Stimulated activated naive CD4-positive, alpha-beta T cell treated with Interleukin-2 at 50 U/mL for 16 hours (primary cell): ENCODE results near the gene DNAH2.
"Not testable (repeated sequence)": the region's sequence is repeated elsewhere in the genome, so short reads cannot be mapped to it uniquely, and the experiment has no call there.

Experiments used
- DNase-seq: peaks from one replicate; lab custom pipeline; 2025; lab: John Stamatoyannopoulos, UW

DNAH2 gene

DNA sequence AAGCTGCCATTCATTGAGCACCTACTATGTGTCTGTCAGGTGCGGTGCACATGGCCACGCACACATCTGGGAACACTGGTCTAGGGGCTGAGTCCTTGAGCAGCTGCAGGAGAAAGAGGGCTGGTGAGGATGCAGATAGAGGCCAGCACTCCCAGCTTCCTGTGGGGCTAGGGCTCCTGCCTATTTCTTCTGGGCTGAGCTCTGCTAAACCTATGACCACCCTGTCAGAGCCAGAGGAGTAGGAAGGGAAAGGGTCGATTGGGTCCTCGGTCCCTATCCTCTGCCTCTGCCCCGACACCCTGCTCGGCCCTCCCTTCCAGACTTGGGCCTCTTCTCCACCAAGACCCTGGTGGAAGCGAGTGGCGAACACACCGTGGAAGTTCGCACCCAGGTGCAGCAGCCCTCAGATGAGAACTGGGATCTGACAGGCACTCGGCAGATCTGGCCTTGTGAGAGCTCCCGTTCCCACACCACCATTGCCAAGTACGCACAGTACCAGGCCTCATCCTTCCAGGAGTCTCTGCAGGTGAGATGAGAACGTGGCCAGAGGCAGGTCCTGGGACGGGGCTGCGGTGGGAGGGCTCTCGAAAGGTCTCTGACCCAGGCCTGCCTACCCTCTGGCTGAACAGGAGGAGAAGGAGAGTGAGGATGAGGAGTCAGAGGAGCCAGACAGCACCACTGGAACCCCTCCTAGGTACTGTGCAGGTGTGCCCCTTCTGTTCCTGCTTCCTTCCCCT is 133.3 kb downstream of the DNAH2 start:
- no peak for DNase-seq

DNA sequence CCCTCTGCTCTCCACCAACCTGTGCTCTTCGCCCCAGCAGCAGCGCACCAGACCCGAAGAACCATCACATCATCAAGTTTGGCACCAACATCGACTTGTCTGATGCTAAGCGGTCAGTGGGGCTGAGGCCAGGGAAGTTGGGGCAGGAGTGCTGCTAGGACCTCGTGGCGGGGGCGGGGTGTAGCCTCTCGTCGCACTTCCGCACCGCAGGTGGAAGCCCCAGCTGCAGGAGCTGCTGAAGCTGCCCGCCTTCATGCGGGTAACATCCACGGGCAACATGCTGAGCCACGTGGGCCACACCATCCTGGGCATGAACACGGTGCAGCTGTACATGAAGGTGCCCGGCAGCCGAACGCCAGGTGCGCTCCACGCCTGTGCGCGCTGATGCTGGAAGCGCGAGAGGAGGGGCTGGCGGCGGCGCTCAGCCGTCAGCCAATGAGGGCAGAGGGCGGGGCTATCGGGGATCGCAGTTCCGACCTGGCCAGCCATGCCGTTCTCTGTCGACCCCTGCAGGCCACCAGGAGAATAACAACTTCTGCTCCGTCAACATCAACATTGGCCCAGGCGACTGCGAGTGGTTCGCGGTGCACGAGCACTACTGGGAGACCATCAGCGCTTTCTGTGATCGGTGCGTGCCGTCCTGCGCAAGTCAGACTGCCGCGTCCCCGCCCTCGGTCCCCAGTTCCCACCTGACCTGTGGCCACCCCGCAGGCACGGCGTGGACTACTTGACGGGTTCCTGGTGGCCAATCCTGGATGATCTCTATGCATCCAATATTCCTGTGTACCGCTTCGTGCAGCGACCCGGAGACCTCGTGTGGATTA is 134.1 kb downstream of the DNAH2 start:
- DNase-seq = peak; percentile 92

DNA sequence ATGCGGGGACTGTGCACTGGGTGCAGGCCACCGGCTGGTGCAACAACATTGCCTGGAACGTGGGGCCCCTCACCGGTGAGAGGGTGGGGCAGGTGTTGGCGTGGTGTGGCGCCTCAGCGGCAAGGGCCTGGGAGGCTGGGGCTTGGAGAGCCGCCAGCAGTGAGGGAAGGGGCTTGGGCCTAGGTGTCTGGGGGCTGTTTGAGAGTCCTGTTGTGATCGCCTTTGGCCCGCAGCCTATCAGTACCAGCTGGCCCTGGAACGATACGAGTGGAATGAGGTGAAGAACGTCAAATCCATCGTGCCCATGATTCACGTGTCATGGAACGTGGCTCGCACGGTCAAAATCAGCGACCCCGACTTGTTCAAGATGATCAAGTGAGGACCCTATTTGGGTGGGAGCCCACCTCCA is 134.7 kb downstream of the DNAH2 start:
- no peak for DNase-seq

DNA sequence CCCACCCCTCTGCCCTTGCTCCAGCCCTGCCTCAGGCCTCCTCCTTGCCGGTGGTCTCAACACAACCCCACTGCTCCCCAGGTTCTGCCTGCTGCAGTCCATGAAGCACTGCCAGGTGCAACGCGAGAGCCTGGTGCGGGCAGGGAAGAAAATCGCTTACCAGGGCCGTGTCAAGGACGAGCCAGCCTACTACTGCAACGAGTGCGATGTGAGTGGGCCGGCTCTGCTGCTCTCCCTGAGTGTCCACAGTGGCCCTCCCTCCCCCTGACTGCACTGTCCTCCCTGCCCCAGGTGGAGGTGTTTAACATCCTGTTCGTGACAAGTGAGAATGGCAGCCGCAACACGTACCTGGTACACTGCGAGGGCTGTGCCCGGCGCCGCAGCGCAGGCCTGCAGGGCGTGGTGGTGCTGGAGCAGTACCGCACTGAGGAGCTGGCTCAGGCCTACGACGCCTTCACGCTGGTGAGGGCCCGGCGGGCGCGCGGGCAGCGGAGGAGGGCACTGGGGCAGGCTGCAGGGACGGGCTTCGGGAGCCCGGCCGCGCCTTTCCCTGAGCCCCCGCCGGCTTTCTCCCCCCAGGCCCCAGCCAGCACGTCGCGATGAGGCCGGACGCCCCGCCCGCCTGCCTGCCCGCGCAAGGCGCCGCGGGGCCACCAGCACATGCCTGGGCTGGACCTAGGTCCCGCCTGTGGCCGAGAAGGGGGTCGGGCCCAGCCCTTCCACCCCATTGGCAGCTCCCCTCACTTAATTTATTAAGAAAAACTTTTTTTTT is 135.6 kb downstream of the DNAH2 start:
- DNase-seq = no peak

DNA sequence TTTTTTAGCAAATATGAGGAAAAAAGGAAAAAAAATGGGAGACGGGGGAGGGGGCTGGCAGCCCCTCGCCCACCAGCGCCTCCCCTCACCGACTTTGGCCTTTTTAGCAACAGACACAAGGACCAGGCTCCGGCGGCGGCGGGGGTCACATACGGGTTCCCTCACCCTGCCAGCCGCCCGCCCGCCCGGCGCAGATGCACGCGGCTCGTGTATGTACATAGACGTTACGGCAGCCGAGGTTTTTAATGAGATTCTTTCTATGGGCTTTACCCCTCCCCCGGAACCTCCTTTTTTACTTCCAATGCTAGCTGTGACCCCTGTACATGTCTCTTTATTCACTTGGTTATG is 136.1 kb downstream of the DNAH2 start:
- no peak for DNase-seq

DNA sequence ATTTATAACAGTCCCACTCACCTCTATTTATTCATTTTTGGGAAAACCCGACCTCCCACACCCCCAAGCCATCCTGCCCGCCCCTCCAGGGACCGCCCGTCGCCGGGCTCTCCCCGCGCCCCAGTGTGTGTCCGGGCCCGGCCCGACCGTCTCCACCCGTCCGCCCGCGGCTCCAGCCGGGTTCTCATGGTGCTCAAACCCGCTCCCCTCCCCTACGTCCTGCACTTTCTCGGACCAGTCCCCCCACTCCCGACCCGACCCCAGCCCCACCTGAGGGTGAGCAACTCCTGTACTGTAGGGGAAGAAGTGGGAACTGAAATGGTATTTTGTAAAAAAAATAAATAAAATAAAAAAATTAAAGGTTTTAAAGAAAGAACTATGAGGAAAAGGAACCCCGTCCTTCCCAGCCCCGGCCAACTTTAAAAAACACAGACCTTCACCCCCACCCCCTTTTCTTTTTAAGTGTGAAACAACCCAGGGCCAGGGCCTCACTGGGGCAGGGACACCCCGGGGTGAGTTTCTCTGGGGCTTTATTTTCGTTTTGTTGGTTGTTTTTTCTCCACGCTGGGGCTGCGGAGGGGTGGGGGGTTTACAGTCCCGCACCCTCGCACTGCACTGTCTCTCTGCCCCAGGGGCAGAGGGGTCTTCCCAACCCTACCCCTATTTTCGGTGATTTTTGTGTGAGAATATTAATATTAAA is 136.7 kb downstream of the DNAH2 start:
- DNase-seq = no peak

DNA sequence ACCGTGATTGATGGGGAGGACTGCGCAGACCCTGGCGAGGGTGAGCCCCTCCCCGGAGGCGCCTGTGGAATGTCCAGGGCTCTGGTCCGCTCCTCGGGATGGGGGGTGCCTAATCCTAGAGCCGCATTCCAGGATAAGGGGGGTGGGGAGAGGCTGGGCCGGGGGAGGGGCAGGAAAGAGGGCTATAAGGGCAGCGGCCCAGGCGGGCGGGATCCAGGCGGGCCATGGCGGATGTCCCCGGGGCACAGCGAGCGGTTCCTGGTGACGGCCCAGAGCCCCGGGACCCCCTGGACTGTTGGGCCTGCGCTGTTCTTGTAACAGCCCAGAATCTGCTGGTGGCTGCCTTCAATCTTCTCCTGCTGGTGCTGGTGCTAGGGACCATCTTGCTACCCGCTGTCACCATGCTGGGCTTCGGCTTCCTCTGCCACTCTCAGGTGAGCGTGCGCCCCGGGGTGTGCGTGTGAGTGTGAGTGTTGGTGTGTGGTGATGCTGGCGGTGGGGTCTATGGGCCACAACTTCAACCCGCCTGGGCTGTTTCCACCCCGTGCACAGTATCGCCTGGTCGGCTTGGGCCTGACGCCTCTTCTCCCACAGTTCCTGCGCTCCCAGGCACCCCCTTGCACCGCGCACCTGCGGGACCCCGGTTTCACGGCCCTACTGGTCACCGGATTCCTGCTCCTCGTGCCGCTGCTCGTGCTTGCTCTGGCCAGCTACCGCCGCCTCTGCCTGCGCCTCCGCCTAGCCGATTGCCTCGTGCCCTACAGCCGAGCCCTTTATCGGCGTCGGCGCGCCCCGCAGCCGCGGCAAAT is 137.5 kb downstream of the DNAH2 start, which contains the start of gene TMEM88:
TSS of gene TMEM88 (plus strand) at position 216 of the 809 bp plus-strand sequence. CDS start at position 225, 9 bp downstream.
- DNase-seq = no peak

DNA sequence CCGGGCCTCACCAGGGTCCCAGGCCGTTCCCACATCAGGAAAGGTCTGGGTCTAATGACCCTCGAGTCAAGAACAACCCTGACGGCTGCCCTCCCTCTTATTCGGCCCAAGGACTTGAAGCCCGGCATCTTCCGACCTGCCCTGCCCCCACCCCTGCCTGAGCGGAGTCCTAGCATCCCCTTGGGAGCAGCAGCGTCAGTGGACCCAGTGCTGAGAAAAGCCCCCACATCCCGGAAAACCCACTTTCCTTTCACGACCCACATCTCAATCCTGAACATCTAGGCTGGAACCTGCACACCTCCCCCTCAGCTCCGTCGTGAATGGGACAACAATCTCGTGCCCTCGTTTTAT is 138.1 kb downstream of the DNAH2 start:
- no peak for DNase-seq

DNA sequence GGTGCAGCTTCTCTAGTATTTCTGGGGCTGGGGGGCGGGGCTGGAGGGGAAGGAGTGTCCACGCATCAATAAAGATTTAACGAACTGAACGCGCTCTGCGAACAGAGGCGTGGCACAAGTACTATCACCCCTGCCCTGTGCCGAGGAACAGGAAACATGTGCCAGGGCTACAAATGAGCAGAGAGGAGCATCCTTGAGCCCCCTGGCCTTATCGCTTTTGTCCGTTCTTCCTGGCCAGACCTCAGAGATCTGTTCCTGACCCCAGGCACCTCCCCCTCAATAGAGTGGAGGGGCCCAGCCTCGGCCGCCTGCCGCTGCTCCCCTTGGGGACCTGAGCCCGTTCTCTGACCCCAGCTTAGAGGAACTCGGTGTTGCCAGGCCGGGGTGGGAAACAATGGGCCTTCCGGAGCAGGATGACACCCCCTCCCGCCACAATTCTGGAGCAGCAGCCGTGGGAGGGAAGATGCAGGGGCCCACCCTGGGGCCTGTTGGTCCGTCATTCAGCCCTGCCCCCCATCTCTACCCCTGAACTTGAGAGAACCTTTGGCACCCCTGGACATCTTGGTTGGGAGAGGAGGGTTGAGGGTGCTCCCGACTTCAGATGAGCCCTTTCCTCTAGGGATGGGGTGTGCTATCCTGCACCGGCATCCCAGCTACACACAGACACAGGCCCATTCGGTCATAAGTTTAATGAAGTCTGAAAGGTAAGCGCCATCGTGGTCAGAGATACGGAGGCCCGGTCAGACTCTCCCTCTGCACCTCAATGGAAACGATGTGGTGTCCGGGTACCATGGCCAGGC is 138.7 kb downstream of the DNAH2 start:
- DNase-seq = peak; percentile 31

DNA sequence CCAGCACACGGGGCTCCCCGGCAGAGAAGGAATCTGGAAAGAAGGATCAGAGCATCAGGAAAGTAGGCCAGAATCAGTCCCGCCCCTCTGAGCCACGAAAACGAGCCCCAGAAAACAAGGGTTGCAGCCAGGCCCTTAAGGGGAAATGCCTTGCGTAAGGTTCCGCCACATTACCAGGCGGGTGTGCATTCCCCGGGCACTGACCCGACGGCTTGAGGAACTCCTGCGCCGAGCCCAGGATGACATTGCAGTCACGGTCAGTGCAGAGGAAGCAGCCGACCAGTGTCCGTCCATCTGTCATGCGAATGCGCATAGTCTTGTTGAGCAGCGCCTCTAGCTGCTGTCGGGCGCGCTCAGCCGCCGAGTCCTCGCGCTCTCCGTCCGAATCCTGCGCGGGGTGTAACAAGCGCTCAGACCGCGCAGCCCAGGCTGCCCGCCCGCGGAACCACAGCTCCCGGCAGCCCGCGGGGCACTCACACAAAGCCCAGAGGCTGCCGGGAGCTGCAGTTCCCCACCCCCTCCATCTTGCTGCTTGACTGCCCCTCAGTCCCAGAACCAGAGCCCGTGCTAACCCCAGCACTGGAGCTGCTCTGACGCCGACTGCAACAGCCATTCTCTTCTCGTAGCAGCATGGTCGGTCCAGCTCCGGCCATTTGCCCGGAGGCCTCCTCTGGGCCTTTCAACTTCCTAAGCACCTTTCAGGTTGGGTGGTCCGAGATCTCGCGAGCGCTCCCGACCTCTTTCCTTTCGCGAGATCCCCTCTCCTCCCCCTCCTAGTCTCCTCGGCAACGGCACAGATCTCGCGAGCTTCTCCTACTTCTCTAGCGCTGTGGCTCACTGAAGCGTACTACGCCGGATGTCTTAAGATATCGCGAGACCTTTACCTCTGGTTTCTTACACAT is 139.5 kb downstream of the DNAH2 start, which contains the start of gene NAA38:
TSS of gene NAA38 (minus strand) at position 749 of the 902 bp plus-strand sequence. CDS start at position 653, 96 bp downstream.
- peak; percentile 92 for DNase-seq

DNA sequence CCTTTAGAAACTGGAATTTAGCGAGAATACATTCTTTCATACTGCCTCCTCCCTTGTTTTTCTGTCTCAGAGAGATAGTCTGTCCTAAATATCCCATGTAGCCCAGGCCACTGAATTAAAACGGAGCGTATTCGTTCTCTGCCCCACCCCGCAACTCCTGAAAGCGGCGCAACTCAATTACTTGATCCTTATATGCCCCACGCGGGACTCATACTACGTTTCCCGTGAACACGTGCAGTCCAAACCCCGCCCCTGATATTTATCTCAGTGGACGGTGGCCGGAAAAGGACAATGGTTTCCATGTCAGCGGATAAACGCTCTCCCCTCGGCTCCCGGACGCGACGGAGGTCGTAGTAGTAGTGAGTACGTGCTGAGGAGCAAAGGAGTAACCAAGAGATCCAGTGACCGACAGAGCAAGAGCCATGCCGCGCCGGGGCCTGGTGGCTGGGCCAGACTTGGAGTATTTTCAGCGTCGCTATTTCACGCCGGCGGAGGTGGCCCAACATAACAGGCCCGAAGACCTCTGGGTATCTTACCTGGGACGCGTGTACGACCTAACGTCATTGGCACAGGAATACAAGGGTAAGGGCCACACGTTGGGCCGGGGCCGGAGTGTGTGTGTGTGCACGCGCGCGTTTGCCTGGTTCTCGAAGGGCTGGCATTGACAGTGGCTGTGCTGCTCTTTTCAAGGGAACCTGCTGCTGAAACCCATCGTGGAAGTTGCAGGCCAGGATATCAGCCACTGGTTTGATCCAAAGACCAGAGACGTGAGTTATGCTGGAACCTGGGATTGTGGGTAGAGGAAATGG is 140.4 kb downstream of the DNAH2 start, which contains the start of gene CYB5D1:
TSS of gene CYB5D1 (plus strand) at position 291 of the 809 bp plus-strand sequence. CDS start at position 423, 132 bp downstream.
- peak; percentile 86 for DNase-seq

DNA sequence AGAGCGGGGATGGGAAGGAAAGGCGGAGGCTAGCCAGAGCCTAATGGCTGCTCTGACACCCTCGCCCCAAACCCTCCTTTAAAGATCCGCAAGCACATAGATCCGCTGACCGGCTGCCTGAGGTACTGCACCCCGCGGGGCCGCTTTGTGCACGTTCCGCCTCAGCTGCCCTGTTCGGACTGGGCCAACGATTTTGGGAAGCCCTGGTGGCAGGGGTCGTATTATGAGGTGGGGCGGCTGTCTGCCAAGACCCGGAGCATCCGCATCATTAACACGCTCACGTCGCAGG is 140.9 kb downstream of the DNAH2 start:
- peak; percentile 56 for DNase-seq

DNA sequence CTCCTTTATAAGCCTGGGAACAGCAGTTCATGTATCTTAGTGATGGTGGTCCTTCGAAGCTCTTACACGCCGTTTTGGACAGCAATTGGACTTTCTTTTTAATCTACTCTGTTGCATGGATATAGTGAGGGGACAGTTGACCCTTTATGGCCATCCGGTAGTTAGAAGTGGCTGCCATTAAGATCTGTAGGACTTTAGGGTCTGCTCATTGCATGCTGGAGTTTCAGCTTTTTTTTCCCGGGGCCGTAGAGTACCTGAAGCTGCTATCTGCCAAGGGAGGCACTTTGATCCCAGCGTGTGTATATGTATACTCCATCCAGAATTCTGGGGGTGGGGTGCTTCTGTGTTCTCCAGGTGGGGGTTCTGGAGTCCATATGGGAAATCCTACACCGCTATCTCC is 141.5 kb downstream of the DNAH2 start:
- DNase-seq = no peak

DNA sequence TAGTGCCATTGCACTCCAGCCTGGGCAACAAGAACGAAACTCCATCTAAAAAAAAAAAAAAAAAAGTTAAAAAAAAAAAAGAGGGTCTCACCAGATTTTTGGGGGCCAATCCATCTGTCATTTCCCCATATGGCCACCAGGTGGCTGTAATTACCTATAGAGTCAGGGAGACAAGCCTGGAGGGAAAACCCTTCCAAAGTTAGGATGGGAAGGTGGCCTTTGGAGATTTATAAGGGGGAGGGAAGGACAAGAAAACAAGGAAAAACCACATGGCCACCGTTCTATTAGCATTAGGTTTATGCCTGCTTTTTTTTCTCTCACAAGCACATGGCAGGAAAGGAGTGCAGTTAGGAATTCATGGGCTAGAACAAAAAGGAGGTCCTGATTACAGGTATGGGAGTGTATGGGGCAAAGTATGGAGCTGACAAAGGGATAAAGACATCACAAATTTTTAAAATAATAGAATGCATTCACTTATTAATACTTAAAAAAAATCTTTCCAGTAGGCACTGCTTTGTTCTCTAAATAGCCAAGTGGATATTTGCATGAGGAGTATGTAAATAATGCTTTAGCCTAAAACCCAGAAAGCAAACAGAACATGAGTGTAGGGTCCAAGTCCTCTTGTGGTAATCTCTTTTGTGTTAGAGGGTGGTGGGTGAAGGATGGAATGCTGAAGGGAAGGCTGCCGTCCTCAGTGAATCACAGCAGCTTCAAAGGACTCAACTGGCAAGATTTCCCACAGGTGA is 145.3 kb downstream of the DNAH2 start:
- peak; percentile 35 for DNase-seq

DNA sequence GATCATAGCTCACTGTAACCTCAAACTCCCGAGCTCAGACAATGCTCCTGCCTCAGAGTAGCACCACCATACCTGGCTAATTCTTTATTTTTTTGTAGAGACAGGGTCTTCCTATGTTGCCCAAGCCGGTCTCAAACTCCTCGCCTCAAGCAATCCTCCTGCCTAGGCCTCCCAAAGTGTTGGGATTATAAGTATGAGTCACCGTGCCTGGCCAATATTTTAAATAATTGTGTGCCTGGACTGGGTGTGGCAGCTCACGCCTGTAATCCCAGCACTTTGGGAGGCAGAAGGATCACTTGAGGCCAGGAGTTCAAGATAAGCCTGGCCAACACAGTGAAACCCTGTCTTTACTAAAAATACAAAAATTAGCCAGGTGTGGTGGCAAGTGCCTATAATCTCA is 146.8 kb downstream of the DNAH2 start:
- not testable (repeated sequence) for DNase-seq

DNA sequence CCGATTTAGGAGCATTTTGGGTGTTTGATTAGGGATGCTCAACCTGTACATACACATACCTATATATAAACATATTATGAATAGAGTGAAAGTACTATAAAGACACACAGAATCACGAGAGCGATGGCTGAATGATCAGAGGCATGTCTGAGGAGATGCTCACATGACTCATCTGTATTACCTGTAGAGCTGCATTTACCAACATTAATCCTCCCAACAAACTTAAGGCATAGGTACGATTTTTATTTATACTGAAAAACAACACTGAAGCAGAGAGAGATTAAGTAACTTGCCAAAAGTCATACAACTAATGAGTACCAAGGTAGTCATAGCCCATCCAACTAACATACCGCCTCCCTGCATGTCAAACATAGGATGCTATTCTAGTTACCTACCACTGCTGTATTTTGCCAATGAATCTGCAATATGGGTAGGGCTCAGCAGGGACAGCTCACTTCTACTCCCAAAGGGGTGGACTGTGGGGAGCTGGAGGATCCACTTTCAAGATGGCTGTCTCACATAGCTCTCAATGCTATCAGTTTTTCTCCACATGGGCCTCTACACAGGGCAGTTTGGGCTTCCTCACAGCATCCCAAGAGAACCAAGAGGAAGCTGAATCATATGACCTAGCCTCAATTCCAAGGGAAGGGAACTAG is 147.6 kb downstream of the DNAH2 start:
- DNase-seq = no peak

DNA sequence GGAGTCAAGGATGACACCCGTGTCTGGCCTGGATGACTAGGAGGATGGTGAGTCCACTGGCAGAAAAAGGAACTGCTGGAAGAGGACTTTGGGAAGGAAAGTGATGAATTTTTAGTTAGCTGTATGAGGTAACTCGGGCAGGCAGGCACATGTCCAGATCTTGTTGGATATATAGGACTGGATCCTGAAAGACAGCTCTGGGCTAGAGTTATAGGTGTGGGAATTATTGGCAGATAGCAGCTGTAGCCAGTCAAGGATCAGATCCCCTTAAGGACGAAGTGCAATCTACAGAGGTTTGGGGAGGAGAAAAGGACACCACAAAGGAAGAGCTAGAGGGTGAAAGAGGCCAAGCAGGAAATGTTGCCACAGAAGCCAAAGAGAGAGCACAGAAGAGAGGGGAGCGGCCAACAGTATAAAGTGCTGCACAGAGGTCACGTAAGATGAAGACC is 150.4 kb downstream of the DNAH2 start:
- DNase-seq = no peak
